ENCODE data around the gene GATB.

GATB gene

GRCh38 chr4:151715881-151716280 lies 44.9 kb downstream of the GATB start:
- Mint-ChIP-seq H3K27me3 (ENCODE audit: low read depth) (peaks cover 13% of the 10 kb centered on the region), H3K27ac (no peak overlapping the region), H3K4me1 (peaks cover 27% of the 10 kb centered on the region), H3K4me3 (no peak overlapping the region), H3K9me3 (no peaks in the 10 kb centered on the region), H3K36me3 (ENCODE audit: low read depth) (peaks cover 27% of the 10 kb centered on the region)
- TF ChIP-seq, protein P1, sequence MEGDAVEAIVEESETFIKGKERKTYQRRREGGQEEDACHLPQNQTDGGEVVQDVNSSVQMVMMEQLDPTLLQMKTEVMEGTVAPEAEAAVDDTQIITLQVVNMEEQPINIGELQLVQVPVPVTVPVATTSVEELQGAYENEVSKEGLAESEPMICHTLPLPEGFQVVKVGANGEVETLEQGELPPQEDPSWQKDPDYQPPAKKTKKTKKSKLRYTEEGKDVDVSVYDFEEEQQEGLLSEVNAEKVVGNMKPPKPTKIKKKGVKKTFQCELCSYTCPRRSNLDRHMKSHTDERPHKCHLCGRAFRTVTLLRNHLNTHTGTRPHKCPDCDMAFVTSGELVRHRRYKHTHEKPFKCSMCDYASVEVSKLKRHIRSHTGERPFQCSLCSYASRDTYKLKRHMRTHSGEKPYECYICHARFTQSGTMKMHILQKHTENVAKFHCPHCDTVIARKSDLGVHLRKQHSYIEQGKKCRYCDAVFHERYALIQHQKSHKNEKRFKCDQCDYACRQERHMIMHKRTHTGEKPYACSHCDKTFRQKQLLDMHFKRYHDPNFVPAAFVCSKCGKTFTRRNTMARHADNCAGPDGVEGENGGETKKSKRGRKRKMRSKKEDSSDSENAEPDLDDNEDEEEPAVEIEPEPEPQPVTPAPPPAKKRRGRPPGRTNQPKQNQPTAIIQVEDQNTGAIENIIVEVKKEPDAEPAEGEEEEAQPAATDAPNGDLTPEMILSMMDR (IDR thresholded peaks at IDR 0.05; ENCODE audit: unreplicated experiment in 3 of 3) = no peak

- Mint-ChIP-seq H3K9me3 (no peaks in the 10 kb centered on the region), H3K27me3 (ENCODE audit: low read depth) (no peaks in the 10 kb centered on the region), H3K4me1 (peaks cover 32% of the 10 kb centered on the region), H3K36me3 (ENCODE audit: low read depth) (peaks cover 19% of the 10 kb centered on the region), H3K27ac (no peak overlapping the region), H3K4me3 (no peak overlapping the region)
- TF ChIP-seq, protein P1 (IDR thresholded peaks at IDR 0.05; ENCODE audit: unreplicated experiment in 3 of 3) = no peak
Observed at GRCh38 chr4:151712777-151713176, 48.0 kb downstream of the GATB start.

- no peaks in the 10 kb centered on the region for H3K9me3 Mint-ChIP-seq
- H3K4me1 Mint-ChIP-seq = peaks cover 21% of the 10 kb centered on the region
- H3K27ac Mint-ChIP-seq = no peak overlapping the region
- H3K27me3 Mint-ChIP-seq (ENCODE audit: low read depth) = no peaks in the 10 kb centered on the region
- no peak overlapping the region for H3K4me3 Mint-ChIP-seq
- TF ChIP-seq, protein P1 (IDR thresholded peaks at IDR 0.05; ENCODE audit: unreplicated experiment in 3 of 3) = no peak
- peaks cover 17% of the 10 kb centered on the region for H3K36me3 Mint-ChIP-seq (ENCODE audit: low read depth)
Observed at GRCh38 chr4:151711646-151712045, 49.2 kb downstream of the GATB start.

- Mint-ChIP-seq H3K27ac (no peak overlapping the region), H3K4me1 (peaks cover 15% of the 10 kb centered on the region), H3K27me3 (ENCODE audit: low read depth) (no peaks in the 10 kb centered on the region), H3K9me3 (no peaks in the 10 kb centered on the region), H3K36me3 (ENCODE audit: low read depth) (peaks cover 23% of the 10 kb centered on the region), H3K4me3 (no peak overlapping the region)
- TF ChIP-seq, protein P1 (IDR thresholded peaks at IDR 0.05; ENCODE audit: unreplicated experiment in 3 of 3) = no peak
Observed at GRCh38 chr4:151709587-151709986, 51.2 kb downstream of the GATB start.

- Mint-ChIP-seq H3K4me3 (no peak overlapping the region), H3K27me3 (ENCODE audit: low read depth) (no peaks in the 10 kb centered on the region), H3K36me3 (ENCODE audit: low read depth) (peaks cover 23% of the 10 kb centered on the region), H3K9me3 (no peaks in the 10 kb centered on the region), H3K27ac (no peak overlapping the region), H3K4me1 (peaks cover 15% of the 10 kb centered on the region)
- TF ChIP-seq, protein P1 (IDR thresholded peaks at IDR 0.05; ENCODE audit: unreplicated experiment in 3 of 3) = no peak
Observed at GRCh38 chr4:151709071-151709470, 51.7 kb downstream of the GATB start.

DNA sequence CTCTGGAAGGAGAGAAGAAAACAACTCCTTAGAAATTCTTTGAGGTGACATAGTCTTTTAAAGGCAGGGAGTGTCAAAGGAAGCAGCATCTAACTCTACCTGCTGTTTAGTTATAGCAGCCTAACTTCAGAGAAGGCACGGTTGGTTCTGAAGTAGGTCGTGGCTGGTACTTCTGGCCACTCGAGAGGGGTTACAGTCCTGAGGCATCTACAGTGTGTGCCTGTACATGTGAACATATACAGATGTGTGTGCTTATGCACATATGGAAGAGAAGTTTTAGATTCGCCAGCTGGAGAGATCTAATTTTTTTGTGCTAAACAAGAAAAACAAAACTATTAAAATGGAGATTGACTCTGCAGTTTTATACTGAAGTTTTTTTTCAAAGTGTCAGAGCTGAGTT lies 52.7 kb downstream of the GATB start:
- Mint-ChIP-seq H3K4me3 (no peak overlapping the region), H3K9me3 (no peaks in the 10 kb centered on the region), H3K4me1 (peaks cover 15% of the 10 kb centered on the region), H3K36me3 (ENCODE audit: low read depth) (peaks cover 24% of the 10 kb centered on the region), H3K27ac (no peak overlapping the region), H3K27me3 (ENCODE audit: low read depth) (no peaks in the 10 kb centered on the region)
- TF ChIP-seq, protein P1 (IDR thresholded peaks at IDR 0.05; ENCODE audit: unreplicated experiment in 3 of 3) = no peak
